ENCODE measurements around the gene RBMS1. TPM values are rescaled to one million over a fixed set of nuclear protein-coding genes. Genes with fewer than 3 reads are reported as not detected.

The RBMS1 gene
- total RNA-seq, 2 donors from 2014 or later = 18.8 to 22.8 TPM

DNA sequence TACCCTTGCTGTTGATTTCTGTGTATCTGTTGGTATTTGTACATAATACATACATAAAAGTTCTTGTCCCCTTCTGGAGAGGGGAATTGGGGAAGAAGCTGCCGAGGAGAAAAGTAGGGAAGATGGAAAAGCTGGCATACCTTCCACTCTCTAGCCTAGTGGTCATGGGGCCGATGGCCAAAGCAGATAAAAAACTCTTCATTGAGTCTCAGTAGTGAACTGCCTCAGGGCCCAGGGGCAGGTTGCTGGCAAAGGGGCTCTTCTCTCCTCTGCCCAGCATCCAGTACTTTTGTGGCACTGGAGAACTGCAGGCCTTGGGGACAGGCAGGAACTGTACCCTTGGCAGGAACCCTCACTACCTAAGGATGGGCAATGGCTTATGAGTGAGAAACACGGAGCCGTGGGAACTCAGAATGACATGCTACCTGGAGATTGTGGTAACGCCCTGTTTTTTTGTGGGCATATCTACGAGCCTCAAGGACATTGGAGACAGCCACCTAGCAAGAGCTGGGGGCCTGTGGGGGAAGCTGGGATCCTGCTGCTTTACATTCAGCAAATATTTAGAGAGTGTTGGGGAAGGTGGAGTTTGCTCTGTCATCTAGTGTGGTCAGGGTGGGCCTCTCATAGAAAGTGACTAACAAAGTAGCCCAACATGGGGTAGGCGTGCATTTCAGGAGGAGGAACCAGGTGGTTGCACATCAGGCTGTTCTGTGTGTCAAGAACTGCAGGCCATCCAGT lies 270.9 kb downstream of the RBMS1 start:
- H3K9me3 ChIP-seq = no peaks in the 10 kb centered on the region
- no peaks in the 10 kb centered on the region for H3K36me3 ChIP-seq
- no peak for TF ChIP-seq POLR2AphosphoS5 (IDR thresholded peaks at IDR 0.05)
- TF ChIP-seq, protein P1, sequence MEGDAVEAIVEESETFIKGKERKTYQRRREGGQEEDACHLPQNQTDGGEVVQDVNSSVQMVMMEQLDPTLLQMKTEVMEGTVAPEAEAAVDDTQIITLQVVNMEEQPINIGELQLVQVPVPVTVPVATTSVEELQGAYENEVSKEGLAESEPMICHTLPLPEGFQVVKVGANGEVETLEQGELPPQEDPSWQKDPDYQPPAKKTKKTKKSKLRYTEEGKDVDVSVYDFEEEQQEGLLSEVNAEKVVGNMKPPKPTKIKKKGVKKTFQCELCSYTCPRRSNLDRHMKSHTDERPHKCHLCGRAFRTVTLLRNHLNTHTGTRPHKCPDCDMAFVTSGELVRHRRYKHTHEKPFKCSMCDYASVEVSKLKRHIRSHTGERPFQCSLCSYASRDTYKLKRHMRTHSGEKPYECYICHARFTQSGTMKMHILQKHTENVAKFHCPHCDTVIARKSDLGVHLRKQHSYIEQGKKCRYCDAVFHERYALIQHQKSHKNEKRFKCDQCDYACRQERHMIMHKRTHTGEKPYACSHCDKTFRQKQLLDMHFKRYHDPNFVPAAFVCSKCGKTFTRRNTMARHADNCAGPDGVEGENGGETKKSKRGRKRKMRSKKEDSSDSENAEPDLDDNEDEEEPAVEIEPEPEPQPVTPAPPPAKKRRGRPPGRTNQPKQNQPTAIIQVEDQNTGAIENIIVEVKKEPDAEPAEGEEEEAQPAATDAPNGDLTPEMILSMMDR (IDR thresholded peaks at IDR 0.05) = no peak
- no peak for TF ChIP-seq POLR2A (IDR thresholded peaks at IDR 0.05)
- intact Hi-C loops (cut with DNase I) = no loop called here
- H3K27me3 ChIP-seq (replicated peaks; ENCODE audit: insufficient read depth) = no peaks in the 10 kb centered on the region
- H3K4me1 ChIP-seq (replicated peaks) = no peaks in the 10 kb centered on the region
- 60% methylated on average over 7 of the region's 7 CpGs for WGBS
- DNase-seq (ENCODE audit: low spot score) = no peak
- no peak overlapping the region for H3K4me3 ChIP-seq
- peak overlapping the region; percentile 53 to 57 for H3K27ac ChIP-seq
